Natural killer cell (primary cell): ENCODE results near the gene FAM210A. TPM values are rescaled to one million over a fixed set of nuclear protein-coding genes. Genes with fewer than 3 reads are reported as not detected.

Source experiments
- ATAC-seq, 3 donors: fragments of 150-1000 bp in 2 of 3; fragments of 200-7000 bp in 1 of 3; cut with Tn5 transposase; 1 replicate in 1 of 3; 2 replicates in 2 of 3; pipeline ENCODE4 v1.10.0; 2021; ENCODE audit warnings: mild to moderate bottlenecking in 2 of 3, moderate library complexity in 2 of 3
- DNase-seq, 2 donors: peaks; one replicate each; pipeline versions ENCODE4 v3.0.0 to v3.0.0-alpha.2; 2013 to 2021; ENCODE audit warnings: mixed read lengths in 1 of 2
- H3K27ac ChIP-seq: one replicate; pipeline ENCODE4 v1.5.1; 2013; ENCODE audit warnings: mild to moderate bottlenecking, low read length
- H3K27me3 ChIP-seq: one replicate; pipeline ENCODE4 v1.6.1; 2013; ENCODE audit warnings: low read length; ENCODE audit not compliant: control insufficient read depth, insufficient read depth
- H3K36me3 ChIP-seq: one replicate; pipeline ENCODE4 v1.6.1; 2013; ENCODE audit warnings: low read length; ENCODE audit not compliant: control insufficient read depth, insufficient read depth
- H3K4me1 ChIP-seq: one replicate; pipeline ENCODE4 v1.6.1; 2013; ENCODE audit warnings: low read length; ENCODE audit not compliant: control insufficient read depth, insufficient read depth
- H3K4me3 ChIP-seq: one replicate; pipeline ENCODE4 v1.5.1; 2013; ENCODE audit warnings: low read length
- H3K9me3 ChIP-seq: one replicate; pipeline ENCODE4 v1.6.1; 2013; ENCODE audit warnings: low read length; ENCODE audit not compliant: control insufficient read depth, insufficient read depth
- H3K27ac Mint-ChIP-seq, 2 donors: one replicate each; pipeline ENCODE4 v1.8.0; 2022; ENCODE audit warnings: mild to moderate bottlenecking in 2 of 2, mixed read lengths in 2 of 2, moderate library complexity in 1 of 2
- H3K27me3 Mint-ChIP-seq, 2 donors: one replicate each; pipeline ENCODE4 v1.8.0; 2022; ENCODE audit warnings: low read depth in 2 of 2, mixed read lengths in 2 of 2
- H3K36me3 Mint-ChIP-seq: one replicate; pipeline ENCODE4 v1.8.0; 2022; ENCODE audit warnings: mixed read lengths
- H3K4me1 Mint-ChIP-seq, 2 donors: one replicate each; pipeline ENCODE4 v1.8.0; 2022; ENCODE audit warnings: mixed read lengths in 2 of 2
- H3K4me3 Mint-ChIP-seq: one replicate; pipeline ENCODE4 v1.8.0; 2022; ENCODE audit warnings: mild to moderate bottlenecking, moderate library complexity, mixed read lengths
- H3K9me3 Mint-ChIP-seq, 2 donors: one replicate each; pipeline ENCODE4 v1.8.0; 2022; ENCODE audit warnings: mixed read lengths in 2 of 2
- WGBS: methylation state at CpG from one replicate; pipeline ENCODE4 v1.1.7; 2013; ENCODE audit warnings: missing lambda C conversion rate; ENCODE audit not compliant: insufficient coverage; 5-methylcytosine and 5-hydroxymethylcytosine counted together
- intact Hi-C: fragments of 100-400 bp; cut with micrococcal nuclease; formaldehyde crosslinking; loops from one replicate; pipeline ENCODE4 v1.14.2; 2022
- total RNA-seq, 4 donors: library from RNA; stranded (reverse); fragments of 120-200 nt in 1 of 4; gene quantifications; one replicate each; pipeline versions ENCODE4 v1.2.3 to v1.2.4, GENCODE V29; 2013 to 2022
- TF ChIP-seq, protein P1 (sequence below): fragments of 200-600 bp; IDR thresholded peaks from one replicate; pipeline ENCODE4 v1.8.0; 2022; ENCODE audit warnings: antibody characterized with exemption

The FAM210A gene
- total RNA-seq, 3 donors from 2014 or later (not counting 1 experiment from before 2014, with no cell fraction given): 5.4 to 11.2 (median 9.2) TPM

DNA sequence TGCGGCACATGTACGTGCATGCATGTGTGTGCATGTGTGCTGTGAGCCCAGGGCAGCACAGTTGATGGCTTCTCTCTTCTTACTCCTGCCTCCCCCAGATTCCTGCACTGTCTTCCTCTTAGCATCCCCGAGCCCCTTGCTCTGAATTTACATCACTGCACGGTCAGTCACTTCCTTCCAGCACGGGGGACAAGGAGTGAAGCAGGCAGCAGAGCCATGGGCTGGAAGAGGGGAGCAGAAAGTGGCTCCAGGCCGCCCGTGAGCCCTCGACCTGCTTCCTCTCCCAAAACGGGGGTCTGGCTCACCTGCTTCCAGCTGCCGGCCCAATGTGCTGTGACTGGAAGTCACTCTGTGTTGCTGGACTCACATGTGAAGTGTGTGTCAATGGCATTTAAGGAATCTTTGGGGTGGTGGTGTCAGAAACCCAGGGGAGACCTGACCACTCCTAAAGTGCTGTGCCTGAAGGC is 106.1 kb downstream of the FAM210A start:
- no peak overlapping the region for H3K27ac Mint-ChIP-seq
- TF ChIP-seq, protein P1, sequence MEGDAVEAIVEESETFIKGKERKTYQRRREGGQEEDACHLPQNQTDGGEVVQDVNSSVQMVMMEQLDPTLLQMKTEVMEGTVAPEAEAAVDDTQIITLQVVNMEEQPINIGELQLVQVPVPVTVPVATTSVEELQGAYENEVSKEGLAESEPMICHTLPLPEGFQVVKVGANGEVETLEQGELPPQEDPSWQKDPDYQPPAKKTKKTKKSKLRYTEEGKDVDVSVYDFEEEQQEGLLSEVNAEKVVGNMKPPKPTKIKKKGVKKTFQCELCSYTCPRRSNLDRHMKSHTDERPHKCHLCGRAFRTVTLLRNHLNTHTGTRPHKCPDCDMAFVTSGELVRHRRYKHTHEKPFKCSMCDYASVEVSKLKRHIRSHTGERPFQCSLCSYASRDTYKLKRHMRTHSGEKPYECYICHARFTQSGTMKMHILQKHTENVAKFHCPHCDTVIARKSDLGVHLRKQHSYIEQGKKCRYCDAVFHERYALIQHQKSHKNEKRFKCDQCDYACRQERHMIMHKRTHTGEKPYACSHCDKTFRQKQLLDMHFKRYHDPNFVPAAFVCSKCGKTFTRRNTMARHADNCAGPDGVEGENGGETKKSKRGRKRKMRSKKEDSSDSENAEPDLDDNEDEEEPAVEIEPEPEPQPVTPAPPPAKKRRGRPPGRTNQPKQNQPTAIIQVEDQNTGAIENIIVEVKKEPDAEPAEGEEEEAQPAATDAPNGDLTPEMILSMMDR: no peak
- H3K36me3 ChIP-seq: peaks cover 8% of the 10 kb centered on the region
- peaks cover 12% of the 10 kb centered on the region for H3K4me1 ChIP-seq
- ATAC-seq (no peak), DNase-seq (no peak)
- no peaks in the 10 kb centered on the region for H3K36me3 Mint-ChIP-seq
- peaks cover 6 to 13% of the 10 kb centered on the region in 2 donors for H3K4me1 Mint-ChIP-seq
- H3K27me3 Mint-ChIP-seq: peaks cover 0 to 5% of the 10 kb centered on the region in 2 donors
- H3K4me3 ChIP-seq: no peak overlapping the region
- no peak overlapping the region for H3K4me3 Mint-ChIP-seq
- H3K27ac ChIP-seq: no peak overlapping the region
- intact Hi-C loops: no loop called here
- H3K9me3 ChIP-seq: no peaks in the 10 kb centered on the region
- peaks cover 4% of the 10 kb centered on the region for H3K27me3 ChIP-seq
- H3K9me3 Mint-ChIP-seq: no peaks in the 10 kb centered on the region
- WGBS: 95% methylated on average over 10 of the region's 10 CpGs

DNA sequence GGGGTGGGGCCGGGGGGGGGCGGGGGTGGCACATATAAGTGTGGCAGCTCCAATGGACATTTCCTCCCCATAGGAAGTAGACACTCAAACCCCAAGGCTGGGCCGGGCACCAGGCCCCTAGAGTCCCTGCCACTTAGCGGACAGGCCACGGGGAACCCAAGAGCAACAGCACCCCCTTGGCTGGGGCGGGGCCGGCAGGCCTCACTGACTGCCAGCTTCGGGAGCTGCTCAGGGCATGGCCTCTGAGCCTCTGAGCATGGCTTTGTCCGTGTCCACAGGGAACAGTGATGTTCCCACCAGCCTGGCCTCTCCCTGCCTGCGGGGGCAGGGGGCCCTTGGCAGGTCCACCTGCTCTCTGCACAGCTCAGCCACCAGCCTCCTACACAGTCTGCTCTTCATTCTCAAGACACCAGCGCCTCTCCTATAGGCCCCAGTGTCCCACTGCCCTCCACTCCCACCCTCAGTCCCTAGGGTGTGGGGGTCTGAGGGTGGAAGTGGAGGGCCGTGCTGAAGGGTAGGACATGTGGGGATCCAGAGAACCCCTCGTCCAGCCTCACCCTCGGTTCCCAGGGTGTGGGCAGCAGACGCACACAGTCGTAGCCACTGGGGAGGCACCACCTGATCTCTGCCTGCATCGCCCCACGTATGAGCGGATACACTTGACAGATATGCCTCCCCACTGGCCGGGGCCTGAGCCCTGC is 106.7 kb downstream of the FAM210A start:
- WGBS: 95% methylated on average over 18 of the region's 20 CpGs
- DNase-seq (no peak), ATAC-seq (no peak)
- Histone ChIP-seq H3K9me3 (no peaks in the 10 kb centered on the region), H3K27ac (no peak overlapping the region), H3K4me1 (peaks cover 18% of the 10 kb centered on the region), H3K36me3 (peaks cover 8% of the 10 kb centered on the region), H3K27me3 (peaks cover 6% of the 10 kb centered on the region), H3K4me3 (no peak overlapping the region)
- Mint-ChIP-seq H3K4me1 (peaks cover 12 to 14% of the 10 kb centered on the region in 2 donors), H3K36me3 (no peaks in the 10 kb centered on the region), H3K4me3 (no peak overlapping the region), H3K9me3 (no peaks in the 10 kb centered on the region), H3K27ac (no peak overlapping the region), H3K27me3 (peaks cover 4 to 11% of the 10 kb centered on the region in 2 donors)
- TF ChIP-seq, protein P1: no peak
- intact Hi-C loops: loop anchor here (10.0 kb wide), 1 partner anchor 705 kb away; no protein-coding TSS in a partner anchor

DNA sequence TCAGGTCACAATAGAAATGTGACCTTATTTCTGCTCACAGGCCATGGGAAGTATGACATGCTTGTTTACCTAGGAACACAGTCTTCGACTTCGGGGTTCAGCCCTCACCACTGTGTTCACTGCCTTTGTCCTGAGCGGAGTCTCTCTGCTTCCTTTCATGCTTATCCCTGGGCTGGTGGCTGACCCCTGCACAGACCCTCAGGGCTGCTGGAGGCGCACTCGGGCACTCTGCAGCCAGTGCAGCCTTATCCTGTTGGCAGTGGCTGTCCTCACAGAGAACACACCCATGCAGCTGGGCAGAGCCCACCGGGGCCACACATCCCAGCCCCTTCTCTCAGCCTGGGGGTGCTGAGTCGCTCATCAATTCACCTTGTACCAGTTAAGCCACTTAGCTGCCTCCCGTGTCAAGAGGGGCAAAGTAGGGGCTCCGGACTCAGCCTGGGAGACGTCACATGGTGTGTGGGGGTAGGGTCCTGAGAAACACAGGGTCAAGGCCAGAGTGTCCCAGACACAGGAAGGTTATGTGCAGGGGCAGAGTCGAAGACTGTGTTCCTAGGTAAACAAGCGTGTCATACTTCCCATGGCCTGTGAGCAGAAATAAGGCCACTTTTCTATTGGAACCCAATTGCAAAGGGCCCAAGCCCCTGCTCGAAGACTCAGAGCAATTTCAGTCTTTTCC is 107.5 kb downstream of the FAM210A start:
- H3K27ac Mint-ChIP-seq: no peak overlapping the region
- H3K36me3 Mint-ChIP-seq: no peaks in the 10 kb centered on the region
- no peaks in the 10 kb centered on the region for H3K9me3 Mint-ChIP-seq
- no peaks in the 10 kb centered on the region for H3K9me3 ChIP-seq
- peaks cover 20 to 22% of the 10 kb centered on the region in 2 donors for H3K4me1 Mint-ChIP-seq
- peaks cover 25% of the 10 kb centered on the region for H3K4me1 ChIP-seq
- TF ChIP-seq, protein P1: no peak
- H3K27me3 Mint-ChIP-seq: peaks cover 7 to 18% of the 10 kb centered on the region in 2 donors
- intact Hi-C loops: loop anchor here (10.0 kb wide), 1 partner anchor 704 kb away; no protein-coding TSS in a partner anchor
- no peak overlapping the region for H3K4me3 ChIP-seq
- WGBS: 88% methylated on average over 13 of the region's 13 CpGs
- no peak overlapping the region for H3K27ac ChIP-seq
- peaks cover 8% of the 10 kb centered on the region for H3K36me3 ChIP-seq
- DNase-seq (no peak), ATAC-seq (no peak)
- peaks cover 7% of the 10 kb centered on the region for H3K27me3 ChIP-seq
- no peak overlapping the region for H3K4me3 Mint-ChIP-seq
